Fibroblast of skin of left biceps (primary cell): ENCODE data around the gene CFAP74.
"Not testable (repeated sequence)": the region's sequence is repeated elsewhere in the genome, so short reads cannot be mapped to it uniquely, and the experiment has no call there.

Experiments used
- DNase-seq, 2 experiments: peaks; one replicate each; pipeline ENCODE4 v3.0.0-alpha.2; 2013; ENCODE audit warnings: low read depth in 2 of 2

The CFAP74 gene

GRCh38 chr1:1899266-1899966 is 104.2 kb downstream of the CFAP74 start:
- DNase-seq = no peak

- no peak for DNase-seq
Measured at GRCh38 chr1:1898246-1898933, 105.2 kb downstream of the CFAP74 start.

DNA sequence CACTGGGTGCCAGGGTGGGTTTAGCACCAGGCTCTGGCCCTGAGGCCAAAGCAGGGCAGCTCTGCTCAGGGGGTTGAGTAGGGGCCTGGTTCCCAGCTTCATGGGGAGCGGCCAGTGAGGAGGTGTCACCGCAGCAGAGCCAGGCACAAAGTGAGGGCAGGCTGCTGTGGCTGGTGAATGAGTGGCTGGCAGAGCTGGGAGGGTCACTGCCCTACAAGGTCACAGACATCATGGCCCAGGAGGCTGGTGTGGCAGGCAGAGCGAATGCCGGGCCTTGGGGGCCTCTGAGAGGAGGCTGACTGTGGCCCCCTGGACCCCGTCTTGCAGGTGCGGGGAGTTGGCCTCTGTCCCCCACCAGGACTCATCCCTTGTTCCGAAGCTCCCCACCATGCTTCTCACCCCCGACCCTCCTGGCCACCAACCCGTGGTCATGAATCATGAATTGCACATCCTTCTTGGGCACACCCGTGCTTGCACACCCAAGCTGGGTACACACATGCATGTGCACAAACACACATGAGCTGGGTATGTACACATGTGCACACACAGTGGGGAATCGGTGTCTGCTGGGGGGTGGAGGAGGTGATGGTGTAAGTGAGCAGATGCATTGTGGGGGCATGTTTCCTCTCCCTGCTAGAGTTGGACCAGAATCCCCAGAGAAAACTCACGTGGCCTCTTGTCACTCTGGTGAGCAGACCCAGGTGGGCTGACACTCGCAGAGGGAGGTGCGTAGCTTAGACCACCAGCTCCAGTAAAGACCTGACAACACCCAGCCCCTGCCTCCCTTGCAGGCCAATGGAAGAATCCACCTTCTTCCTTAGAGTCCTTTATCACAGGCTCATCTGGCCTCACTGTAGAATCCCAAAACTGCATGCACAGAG is 107.9 kb downstream of the CFAP74 start:
- DNase-seq = no peak

- no peak for DNase-seq
Measured at GRCh38 chr1:1895060-1895418, 108.5 kb downstream of the CFAP74 start.

GRCh38 chr1:1894354-1895059 is 109.1 kb downstream of the CFAP74 start:
- no peak for DNase-seq

GRCh38 chr1:1893997-1894353 is 109.6 kb downstream of the CFAP74 start:
- no peak for DNase-seq

DNA sequence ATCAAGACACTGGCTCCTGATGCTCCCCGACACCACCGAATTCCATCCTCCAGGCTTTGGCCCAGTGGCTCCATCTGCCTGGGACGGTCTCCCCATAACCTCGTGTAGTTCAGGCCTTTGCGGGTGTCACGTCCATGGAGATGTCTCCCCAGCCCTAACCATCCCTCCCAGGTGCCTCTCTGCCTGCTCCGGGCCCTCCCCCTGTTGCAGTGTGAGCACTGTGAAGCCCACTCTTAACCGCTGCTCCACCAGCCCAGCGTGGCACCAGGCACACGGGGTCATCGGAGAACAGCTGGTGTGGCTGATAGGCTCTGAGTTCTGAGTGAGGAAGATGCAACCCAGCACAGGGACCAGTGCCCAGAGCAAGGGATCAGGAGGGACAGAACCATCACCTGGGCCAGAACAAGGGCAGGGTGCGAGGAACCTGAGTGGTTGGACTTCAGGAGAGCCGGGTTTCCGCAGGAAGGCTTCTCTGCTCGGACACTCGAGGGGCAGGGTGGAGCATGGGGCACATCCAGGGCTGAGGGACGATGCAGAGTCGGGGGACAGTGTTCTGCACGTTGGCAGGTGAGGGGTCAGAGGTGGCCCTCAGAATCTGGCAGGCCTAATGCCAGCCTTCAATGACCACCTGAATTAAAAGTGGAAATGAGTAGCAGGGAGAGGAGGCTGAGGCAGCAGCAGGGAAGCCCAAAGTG is 110.1 kb downstream of the CFAP74 start:
- no peak for DNase-seq

GRCh38 chr1:1892763-1893120 is 110.8 kb downstream of the CFAP74 start:
- no peak for DNase-seq

DNA sequence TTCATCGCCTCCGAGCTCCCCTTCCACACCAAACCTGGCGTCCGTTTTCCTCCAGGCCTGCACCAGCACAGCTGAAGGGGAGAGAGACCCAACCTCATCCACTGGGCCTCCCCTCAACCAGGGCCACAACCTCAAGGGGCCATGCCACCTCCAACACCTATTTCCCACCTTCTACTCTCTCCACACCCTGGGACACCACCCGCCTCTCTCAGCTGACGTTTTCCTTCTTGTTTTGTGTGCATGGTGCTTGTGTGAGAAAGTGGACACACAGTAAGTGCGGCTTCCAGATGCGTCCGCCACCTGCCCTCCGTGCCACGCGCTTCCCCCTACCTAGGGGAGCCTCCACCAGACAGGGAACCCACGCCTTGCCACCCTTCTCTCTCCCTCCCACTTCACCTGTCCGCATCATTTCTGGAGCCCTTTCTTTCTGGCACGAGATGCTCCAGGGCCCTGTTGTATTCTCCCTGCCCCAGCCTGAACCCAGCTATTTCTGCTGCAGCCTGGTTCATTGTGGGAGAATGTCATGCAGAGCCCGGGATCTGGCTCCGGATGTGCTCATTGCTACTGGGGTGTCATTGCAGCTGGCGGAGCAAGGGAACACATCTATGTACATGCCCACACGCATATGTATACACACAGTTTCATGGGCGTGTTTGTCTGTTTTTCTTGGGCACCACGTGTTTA is 111.4 kb downstream of the CFAP74 start:
- no peak for DNase-seq

DNA sequence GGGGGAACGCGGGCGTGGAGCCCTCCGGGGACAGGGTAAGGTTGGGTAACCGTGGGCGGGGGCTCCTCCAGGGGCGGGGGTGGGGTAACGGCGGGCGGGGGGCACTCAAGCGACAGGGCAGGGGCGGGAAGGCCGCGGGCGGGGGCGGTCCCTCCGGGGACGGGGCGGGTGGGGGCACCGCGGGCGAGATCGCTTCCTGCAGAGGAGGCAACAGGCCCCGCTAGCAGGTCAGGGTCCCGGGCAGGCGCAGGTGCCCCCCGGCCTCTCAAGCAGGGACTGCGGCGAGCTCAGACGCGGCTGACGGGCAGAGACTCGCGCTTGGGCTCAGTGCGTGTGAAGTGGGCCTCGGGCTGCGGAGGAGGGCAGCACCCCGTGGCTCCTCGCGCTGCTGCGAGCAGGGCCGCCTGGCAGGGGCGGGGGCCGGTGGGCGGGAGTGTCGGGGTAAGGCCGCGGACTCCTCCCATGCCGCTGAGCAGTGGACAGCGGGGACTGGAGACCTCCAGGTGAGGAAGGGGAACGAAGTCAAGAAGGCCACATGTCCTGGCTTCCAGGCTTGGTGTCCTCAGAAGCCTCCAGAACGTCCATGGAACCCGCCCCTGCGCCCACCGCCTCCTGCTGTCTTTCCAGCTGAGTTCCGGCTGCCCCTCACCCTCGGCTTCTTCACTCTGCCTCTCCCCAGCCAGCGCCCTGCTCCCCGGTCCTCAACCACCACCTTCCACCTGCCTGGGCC is 112.1 kb downstream of the CFAP74 start:
- DNase-seq = no peak

DNA sequence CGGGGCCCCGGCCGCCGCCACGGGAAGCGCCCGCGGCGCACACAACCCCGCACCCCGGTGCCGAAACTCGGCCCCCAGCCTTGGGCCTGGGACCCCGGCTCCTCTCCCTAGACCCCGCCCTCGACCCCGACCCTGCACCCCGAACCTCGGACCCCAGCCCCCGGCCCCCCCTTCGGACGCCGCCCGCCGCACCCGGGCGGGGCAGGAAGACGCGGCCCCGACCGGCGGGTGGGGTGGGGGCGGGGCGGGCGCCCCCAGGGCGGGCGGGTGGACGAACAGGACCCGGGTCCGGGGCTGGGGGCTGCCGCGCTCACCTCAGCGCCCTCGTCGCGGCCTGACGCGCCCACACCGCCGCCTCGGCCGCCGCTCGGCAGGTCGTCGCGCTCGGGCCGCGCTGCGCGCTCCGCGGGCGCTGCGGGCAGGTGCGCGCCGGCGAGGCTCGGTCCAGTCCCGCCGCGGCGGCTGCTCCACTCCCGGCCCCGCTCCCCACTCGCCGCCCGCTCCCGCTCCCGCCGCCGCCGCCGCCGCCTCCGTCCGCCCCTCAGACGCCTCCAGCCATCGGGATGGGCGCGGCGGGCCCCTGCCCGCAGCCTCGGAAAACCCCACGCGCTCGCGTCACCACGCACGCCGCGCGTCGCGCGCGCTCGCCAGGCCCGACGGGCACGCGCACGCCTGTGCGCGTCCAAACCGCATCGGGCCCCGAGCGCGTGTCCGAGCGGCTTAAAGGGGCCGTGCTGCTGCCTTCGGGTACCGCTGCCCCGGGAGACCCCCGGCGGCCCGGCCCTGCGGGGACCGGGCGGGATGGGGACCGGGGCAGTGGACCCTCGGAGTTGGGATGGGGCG is 112.9 kb downstream of the CFAP74 start, which contains the start of gene GNB1:
TSS of gene GNB1 (minus strand) at position 582 of the 843 bp plus-strand sequence. CDS start 65,634 bp downstream, outside the sequence.
- DNase-seq = peak; percentile 70 to 78

GRCh38 chr1:1889847-1890505 is 113.6 kb downstream of the CFAP74 start:
- no peak for DNase-seq

- no peak for DNase-seq
Measured at GRCh38 chr1:1889090-1889750, 114.4 kb downstream of the CFAP74 start.

- DNase-seq = not testable (repeated sequence)
Measured at GRCh38 chr1:1883890-1884289, 119.7 kb downstream of the CFAP74 start.

DNA sequence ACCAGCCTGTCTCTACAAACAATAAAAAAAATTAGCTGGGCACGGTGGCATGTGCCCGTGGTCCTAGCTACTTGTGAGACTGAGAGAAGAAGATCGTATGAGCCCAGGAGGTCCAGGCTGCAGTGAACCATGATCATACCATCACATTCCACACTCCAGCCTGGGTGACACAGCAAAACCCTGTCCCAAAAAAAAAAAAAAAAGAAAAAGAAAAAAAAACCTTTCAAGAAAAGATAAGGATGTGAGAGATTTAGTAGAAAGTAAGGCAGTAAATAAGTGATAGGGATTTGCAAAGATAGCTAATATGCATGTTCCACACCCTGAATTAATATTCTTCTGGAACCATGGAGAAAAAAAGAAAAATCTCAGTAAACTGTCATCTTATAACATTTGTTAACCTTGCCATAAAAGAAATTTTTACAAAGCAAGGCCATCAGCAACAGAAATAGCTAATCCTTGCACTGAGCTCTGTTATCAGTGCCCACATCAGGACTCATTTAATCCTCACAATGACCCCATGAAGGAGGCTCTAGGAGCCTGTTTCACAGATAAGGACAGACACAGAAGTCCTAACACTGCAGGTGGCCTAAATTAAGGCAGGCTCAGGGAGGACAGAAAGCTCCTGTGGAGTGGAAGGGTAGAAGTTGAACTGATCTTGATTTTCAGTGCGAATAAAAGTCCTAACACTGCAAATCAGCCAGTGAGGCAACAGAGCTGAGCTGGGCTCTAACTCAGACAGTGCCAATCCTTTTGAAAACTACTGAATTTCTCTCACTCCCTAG is 120.3 kb downstream of the CFAP74 start:
- no peak for DNase-seq

- no peak for DNase-seq
Measured at GRCh38 chr1:1881727-1882126, 121.9 kb downstream of the CFAP74 start.

GRCh38 chr1:1880617-1881312 is 122.8 kb downstream of the CFAP74 start:
- DNase-seq = no peak
